Measurements from ENCODE around the gene RTN4R.

DNA sequence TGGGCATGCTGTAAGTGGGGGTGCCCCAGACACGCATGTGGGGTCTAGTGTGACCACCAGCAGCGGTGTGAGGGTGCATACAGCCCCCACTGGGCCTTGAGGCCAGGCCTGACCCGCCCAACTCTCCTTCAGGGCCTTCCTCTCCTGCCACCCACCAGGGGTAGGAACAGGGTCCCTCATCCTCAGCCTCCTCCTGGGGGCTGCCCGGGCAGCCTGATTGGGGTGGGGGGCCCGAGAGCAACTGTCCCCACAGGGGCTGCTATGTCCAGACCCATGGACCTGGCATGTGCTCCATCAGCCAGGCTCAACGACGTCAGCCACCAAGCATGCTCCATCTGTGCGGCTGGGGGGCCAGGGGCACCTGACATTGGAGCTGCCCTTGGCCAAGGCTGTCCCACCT is 27.2 kb downstream of the RTN4R start:
- no peak for TF ChIP-seq POLR2AphosphoS5 (IDR thresholded peaks at IDR 0.05; ENCODE audit: low read depth, low read length)
- no peak for TF ChIP-seq TAF1 (IDR thresholded peaks at IDR 0.05; ENCODE audit: low read depth, low read length)
